ENCODE results near the gene PCK1.
A peak's percentile ranks its signal among the peaks of the same experiment; 100 is the strongest.

The PCK1 gene

GRCh38 chr20:57582432-57583288 lies 21.8 kb downstream of the PCK1 start:
- Histone ChIP-seq H3K9me3 (ENCODE audit: insufficient read depth, low read length) (peaks cover 12% of the 10 kb centered on the region; the same call in 1 of the 2 replicates), H3K27me3 (ENCODE audit: insufficient read depth, insufficient read length) (peaks cover 5% of the 10 kb centered on the region)
- DNase-seq (ENCODE audit: low read depth, low spot score) = no peak

GRCh38 chr20:57583289-57584257 lies 22.7 kb downstream of the PCK1 start:
- peaks cover 18% of the 10 kb centered on the region; the same call in 1 of the 2 replicates for H3K9me3 ChIP-seq (ENCODE audit: insufficient read depth, low read length)
- H3K4me1 ChIP-seq (ENCODE audit: insufficient read depth, insufficient read length) = peaks cover 4% of the 10 kb centered on the region
- TF ChIP-seq ZNF274 (IDR thresholded peaks at IDR 0.05; ENCODE audit: low read depth, low read length) (no peak), SUZ12 (IDR thresholded peaks at IDR 0.05; ENCODE audit: extremely low read depth, insufficient read depth, insufficient read length) (no peak), YY1 (IDR thresholded peaks at IDR 0.05; ENCODE audit: insufficient read depth, insufficient read length) (no peak)
- peaks cover 3% of the 10 kb centered on the region for H3K27me3 ChIP-seq (ENCODE audit: insufficient read depth, insufficient read length)
- DNase-seq (ENCODE audit: low read depth, low spot score) = no peak
- no peak overlapping the region for H3K4me3 ChIP-seq (ENCODE audit: insufficient read length, low read depth)
- H3K9ac ChIP-seq (ENCODE audit: insufficient read length, low read depth) = no peak overlapping the region
- no peaks in the 10 kb centered on the region for H3K36me3 ChIP-seq (ENCODE audit: insufficient read depth, insufficient read length, low read length)

More at GRCh38 chr20:57582432-57583288, 21.8 kb downstream of the PCK1 start:
- H3K4me3 ChIP-seq (ENCODE audit: insufficient read length, low read depth) = no peak overlapping the region
- peaks cover 4% of the 10 kb centered on the region for H3K4me1 ChIP-seq (ENCODE audit: insufficient read depth, insufficient read length)
- no peaks in the 10 kb centered on the region for H3K36me3 ChIP-seq (ENCODE audit: insufficient read depth, insufficient read length, low read length)
- TF ChIP-seq SUZ12 (IDR thresholded peaks at IDR 0.05; ENCODE audit: extremely low read depth, insufficient read depth, insufficient read length) (no peak), YY1 (IDR thresholded peaks at IDR 0.05; ENCODE audit: insufficient read depth, insufficient read length) (no peak), ZNF274 (IDR thresholded peaks at IDR 0.05; ENCODE audit: low read depth, low read length) (no peak)
- peak overlapping the region; percentile 58 for H3K9ac ChIP-seq (ENCODE audit: insufficient read length, low read depth)

- TF ChIP-seq ZNF274 (IDR thresholded peaks at IDR 0.05; ENCODE audit: low read depth, low read length) (no peak), YY1 (IDR thresholded peaks at IDR 0.05; ENCODE audit: insufficient read depth, insufficient read length) (no peak), SUZ12 (IDR thresholded peaks at IDR 0.05; ENCODE audit: extremely low read depth, insufficient read depth, insufficient read length) (no peak)
- H3K9me3 ChIP-seq (ENCODE audit: insufficient read depth, low read length) = peaks cover 18% of the 10 kb centered on the region; the same call in 1 of the 2 replicates
- no peaks in the 10 kb centered on the region for H3K27me3 ChIP-seq (ENCODE audit: insufficient read depth, insufficient read length)
- H3K9ac ChIP-seq (ENCODE audit: insufficient read length, low read depth) = no peak overlapping the region
- peaks cover 8% of the 10 kb centered on the region for H3K4me1 ChIP-seq (ENCODE audit: insufficient read depth, insufficient read length)
- no peaks in the 10 kb centered on the region for H3K36me3 ChIP-seq (ENCODE audit: insufficient read depth, insufficient read length, low read length)
- no peak for DNase-seq (ENCODE audit: low read depth, low spot score)
- no peak overlapping the region for H3K4me3 ChIP-seq (ENCODE audit: insufficient read length, low read depth)
Observed at GRCh38 chr20:57584768-57585461, 24.0 kb downstream of the PCK1 start.

- no peak overlapping the region for H3K9ac ChIP-seq (ENCODE audit: insufficient read length, low read depth)
- no peak for DNase-seq (ENCODE audit: low read depth, low spot score)
- H3K9me3 ChIP-seq (ENCODE audit: insufficient read depth, low read length) = peaks cover 18% of the 10 kb centered on the region; the same call in 1 of the 2 replicates
- H3K4me3 ChIP-seq (ENCODE audit: insufficient read length, low read depth) = no peak overlapping the region
- no peaks in the 10 kb centered on the region for H3K36me3 ChIP-seq (ENCODE audit: insufficient read depth, insufficient read length, low read length)
- H3K4me1 ChIP-seq (ENCODE audit: insufficient read depth, insufficient read length) = peaks cover 8% of the 10 kb centered on the region
- TF ChIP-seq ZNF274 (IDR thresholded peaks at IDR 0.05; ENCODE audit: low read depth, low read length) (no peak), YY1 (IDR thresholded peaks at IDR 0.05; ENCODE audit: insufficient read depth, insufficient read length) (no peak), SUZ12 (IDR thresholded peaks at IDR 0.05; ENCODE audit: extremely low read depth, insufficient read depth, insufficient read length) (no peak)
- no peaks in the 10 kb centered on the region for H3K27me3 ChIP-seq (ENCODE audit: insufficient read depth, insufficient read length)
Observed at GRCh38 chr20:57585466-57586213, 24.7 kb downstream of the PCK1 start.

- Histone ChIP-seq H3K9ac (ENCODE audit: insufficient read length, low read depth) (peak overlapping the region; percentile 45), H3K4me3 (ENCODE audit: insufficient read length, low read depth) (no peak overlapping the region), H3K4me1 (ENCODE audit: insufficient read depth, insufficient read length) (peaks cover 8% of the 10 kb centered on the region), H3K27me3 (ENCODE audit: insufficient read depth, insufficient read length) (no peaks in the 10 kb centered on the region), H3K9me3 (ENCODE audit: insufficient read depth, low read length) (peaks cover 18% of the 10 kb centered on the region; the same call in 1 of the 2 replicates), H3K36me3 (ENCODE audit: insufficient read depth, insufficient read length, low read length) (no peaks in the 10 kb centered on the region)
- no peak for TF ChIP-seq ZNF274 (IDR thresholded peaks at IDR 0.05; ENCODE audit: low read depth, low read length)
- no peak for TF ChIP-seq YY1 (IDR thresholded peaks at IDR 0.05; ENCODE audit: insufficient read depth, insufficient read length)
- TF ChIP-seq SUZ12 (IDR thresholded peaks at IDR 0.05; ENCODE audit: extremely low read depth, insufficient read depth, insufficient read length) = no peak
- DNase-seq (ENCODE audit: low read depth, low spot score) = no peak
Observed at GRCh38 chr20:57586370-57586793, 25.5 kb downstream of the PCK1 start.

GRCh38 chr20:57586943-57587277 lies 26.0 kb downstream of the PCK1 start:
- Histone ChIP-seq H3K4me1 (ENCODE audit: insufficient read depth, insufficient read length) (peaks cover 6% of the 10 kb centered on the region), H3K27me3 (ENCODE audit: insufficient read depth, insufficient read length) (no peaks in the 10 kb centered on the region), H3K4me3 (ENCODE audit: insufficient read length, low read depth) (no peak overlapping the region), H3K9me3 (ENCODE audit: insufficient read depth, low read length) (peaks cover 18% of the 10 kb centered on the region; the same call in 1 of the 2 replicates), H3K9ac (ENCODE audit: insufficient read length, low read depth) (no peak overlapping the region), H3K36me3 (ENCODE audit: insufficient read depth, insufficient read length, low read length) (no peaks in the 10 kb centered on the region)
- no peak for TF ChIP-seq SUZ12 (IDR thresholded peaks at IDR 0.05; ENCODE audit: extremely low read depth, insufficient read depth, insufficient read length)
- TF ChIP-seq ZNF274 (IDR thresholded peaks at IDR 0.05; ENCODE audit: low read depth, low read length) = no peak
- no peak for TF ChIP-seq YY1 (IDR thresholded peaks at IDR 0.05; ENCODE audit: insufficient read depth, insufficient read length)
- DNase-seq (ENCODE audit: low read depth, low spot score) = no peak
